Rectal smooth muscle tissue (tissue), 1 donor: ENCODE measurements around the gene RNF14.

Experiments used
- H3K27ac ChIP-seq: one replicate; pipeline ENCODE4 v1.7.0; 2013; ENCODE audit warnings: low read depth, low read length, inconsistent platforms
- H3K27me3 ChIP-seq: one replicate; pipeline ENCODE4 v1.7.0; 2013; ENCODE audit warnings: low read length; ENCODE audit not compliant: control insufficient read depth, insufficient read depth
- H3K36me3 ChIP-seq: one replicate; pipeline ENCODE4 v1.7.0; 2013; ENCODE audit warnings: low read length; ENCODE audit not compliant: control insufficient read depth, insufficient read depth
- H3K4me1 ChIP-seq: one replicate; pipeline ENCODE4 v1.7.0; 2013; ENCODE audit warnings: low read length; ENCODE audit not compliant: control insufficient read depth, insufficient read depth
- H3K4me3 ChIP-seq: one replicate; pipeline ENCODE4 v1.7.0; 2013; ENCODE audit warnings: low read length
- H3K9ac ChIP-seq: one replicate; pipeline ENCODE4 v1.7.0; 2013; ENCODE audit warnings: low read length

RNF14 gene

GRCh38 chr5:141952020-141952419, 16.9 kb upstream of the RNF14 start:
- Histone ChIP-seq H3K9ac (no peak overlapping the region), H3K36me3 (no peaks in the 10 kb centered on the region), H3K27me3 (no peaks in the 10 kb centered on the region), H3K27ac (no peak overlapping the region), H3K4me3 (no peak overlapping the region), H3K4me1 (no peaks in the 10 kb centered on the region)

GRCh38 chr5:141954194-141954593, 14.7 kb upstream of the RNF14 start:
- Histone ChIP-seq H3K36me3 (no peaks in the 10 kb centered on the region), H3K27me3 (no peaks in the 10 kb centered on the region), H3K4me3 (no peak overlapping the region), H3K9ac (no peak overlapping the region), H3K4me1 (no peaks in the 10 kb centered on the region), H3K27ac (no peak overlapping the region)

GRCh38 chr5:141957367-141957996, 11.4 kb upstream of the RNF14 start:
- Histone ChIP-seq H3K27ac (no peak overlapping the region), H3K4me3 (peak overlapping the region; percentile 0), H3K4me1 (peaks cover 5% of the 10 kb centered on the region), H3K27me3 (no peaks in the 10 kb centered on the region), H3K36me3 (no peaks in the 10 kb centered on the region), H3K9ac (no peak overlapping the region)

- no peaks in the 10 kb centered on the region for H3K36me3 ChIP-seq
- H3K4me1 ChIP-seq: peaks cover 5% of the 10 kb centered on the region
- peak within 1 kb of the TSS; percentile 0 for H3K4me3 ChIP-seq
- H3K9ac ChIP-seq: no peak within 1 kb of the TSS
- H3K27me3 ChIP-seq: no peaks in the 10 kb centered on the region
- H3K27ac ChIP-seq: no peak within 1 kb of the TSS
Measured at GRCh38 chr5:141958113-141958512, 10.8 kb upstream of the RNF14 start, which contains the start of gene PCDH12. TSS of gene PCDH12 (minus strand) at chr5:141958202. CDS start at chr5:141957851, 351 bp downstream.

GRCh38 chr5:141958546-141959172, 10.2 kb upstream of the RNF14 start:
- no peak overlapping the region for H3K4me3 ChIP-seq
- H3K27ac ChIP-seq: no peak overlapping the region
- H3K27me3 ChIP-seq: no peaks in the 10 kb centered on the region
- no peak overlapping the region for H3K9ac ChIP-seq
- peaks cover 5% of the 10 kb centered on the region for H3K4me1 ChIP-seq
- no peaks in the 10 kb centered on the region for H3K36me3 ChIP-seq

- Histone ChIP-seq H3K9ac (no peak overlapping the region), H3K27ac (no peak overlapping the region), H3K27me3 (no peaks in the 10 kb centered on the region), H3K4me1 (peaks cover 5% of the 10 kb centered on the region), H3K36me3 (no peaks in the 10 kb centered on the region), H3K4me3 (no peak overlapping the region)
Measured at GRCh38 chr5:141960018-141960417, 8.9 kb upstream of the RNF14 start.

GRCh38 chr5:141960449-141961323, 8.2 kb upstream of the RNF14 start:
- peaks cover 5% of the 10 kb centered on the region for H3K4me1 ChIP-seq

GRCh38 chr5:141961466-141961865, 7.4 kb upstream of the RNF14 start:
- H3K27ac ChIP-seq: no peak overlapping the region
- no peak overlapping the region for H3K9ac ChIP-seq
- H3K4me3 ChIP-seq: no peak overlapping the region
- peaks cover 5% of the 10 kb centered on the region for H3K4me1 ChIP-seq
- no peaks in the 10 kb centered on the region for H3K27me3 ChIP-seq
- no peaks in the 10 kb centered on the region for H3K36me3 ChIP-seq

More at GRCh38 chr5:141960449-141961323, 8.2 kb upstream of the RNF14 start:
- Histone ChIP-seq H3K36me3 (no peaks in the 10 kb centered on the region), H3K27ac (no peak overlapping the region), H3K4me3 (no peak overlapping the region), H3K27me3 (no peaks in the 10 kb centered on the region), H3K9ac (no peak overlapping the region)

GRCh38 chr5:141963701-141964100, 5.2 kb upstream of the RNF14 start:
- Histone ChIP-seq H3K9ac (no peak overlapping the region), H3K4me1 (peaks cover 5% of the 10 kb centered on the region), H3K36me3 (no peaks in the 10 kb centered on the region), H3K4me3 (no peak overlapping the region), H3K27me3 (no peaks in the 10 kb centered on the region), H3K27ac (no peak overlapping the region)

- Histone ChIP-seq H3K4me1 (peaks cover 9% of the 10 kb centered on the region), H3K27ac (no peak overlapping the region), H3K9ac (no peak overlapping the region), H3K36me3 (no peaks in the 10 kb centered on the region), H3K4me3 (no peak overlapping the region), H3K27me3 (no peaks in the 10 kb centered on the region)
Measured at GRCh38 chr5:141965071-141965470, 3.8 kb upstream of the RNF14 start.

GRCh38 chr5:141966275-141966962, 2.5 kb upstream of the RNF14 start:
- no peaks in the 10 kb centered on the region for H3K36me3 ChIP-seq

GRCh38 chr5:141966963-141967333, 2.0 kb upstream of the RNF14 start:
- H3K27ac ChIP-seq: no peak overlapping the region
- H3K27me3 ChIP-seq: no peaks in the 10 kb centered on the region
- no peaks in the 10 kb centered on the region for H3K36me3 ChIP-seq
- no peak overlapping the region for H3K9ac ChIP-seq
- H3K4me3 ChIP-seq: no peak overlapping the region
- H3K4me1 ChIP-seq: peaks cover 11% of the 10 kb centered on the region

More at GRCh38 chr5:141966275-141966962, 2.5 kb upstream of the RNF14 start:
- no peak overlapping the region for H3K27ac ChIP-seq
- H3K27me3 ChIP-seq: no peaks in the 10 kb centered on the region
- H3K4me3 ChIP-seq: no peak overlapping the region
- peaks cover 11% of the 10 kb centered on the region for H3K4me1 ChIP-seq
- no peak overlapping the region for H3K9ac ChIP-seq
